Lung (tissue), 12 donors: ENCODE results near the gene PCBP3. TPM values are rescaled to one million over a fixed set of nuclear protein-coding genes. Genes with fewer than 3 reads are reported as not detected.

ENCODE experiments used
- ATAC-seq: fragments of 200-7000 bp; cut with Tn5 transposase; one replicate; pipeline ENCODE4 v1.9.1; 2020; ENCODE audit warnings: moderate number of reproducible peaks; ENCODE audit not compliant: insufficient read depth, low FRiP score
- DNase-seq, 3 donors: peaks; one replicate each; pipeline ENCODE4 v3.0.0-alpha.2; 2013 to 2017
- H3K27ac ChIP-seq, 2 donors: one replicate each; pipeline ENCODE4 v1.5.1; 2013; ENCODE audit warnings: mild to moderate bottlenecking in 2 of 2, moderate library complexity in 2 of 2, control low read depth in 1 of 2, inconsistent platforms in 1 of 2, low read depth in 1 of 2, low read length in 1 of 2
- H3K27me3 ChIP-seq, 3 donors: one replicate each; pipeline ENCODE4 v1.5.1; 2013; ENCODE audit warnings: low read length in 2 of 3; ENCODE audit not compliant: control insufficient read depth in 3 of 3, insufficient read depth in 3 of 3
- H3K36me3 ChIP-seq, 4 donors: one replicate each; pipeline ENCODE4 v1.5.1; 2013; ENCODE audit warnings: low read length in 4 of 4, mild to moderate bottlenecking in 1 of 4, moderate library complexity in 1 of 4; ENCODE audit not compliant: control insufficient read depth in 4 of 4, insufficient read depth in 4 of 4
- H3K4me1 ChIP-seq, 5 donors: one replicate each; pipeline ENCODE4 v1.5.1; 2013; ENCODE audit warnings: low read length in 5 of 5, mild to moderate bottlenecking in 2 of 5, moderate library complexity in 1 of 5; ENCODE audit not compliant: control insufficient read depth in 5 of 5, insufficient read depth in 5 of 5
- H3K4me3 ChIP-seq: one replicate; pipeline ENCODE4 v1.5.1; 2013; ENCODE audit warnings: mild to moderate bottlenecking, control low read depth, moderate library complexity
- H3K9ac ChIP-seq, 2 donors: one replicate each; pipeline ENCODE4 v1.5.1; 2013; ENCODE audit warnings: low read length in 2 of 2, control low read depth in 1 of 2; ENCODE audit not compliant: insufficient read depth in 1 of 2
- H3K9me3 ChIP-seq, 4 donors: one replicate each; pipeline ENCODE4 v1.5.1; 2013; ENCODE audit warnings: low read length in 3 of 4, mild to moderate bottlenecking in 1 of 4, moderate library complexity in 1 of 4; ENCODE audit not compliant: control insufficient read depth in 4 of 4, insufficient read depth in 3 of 4
- CTCF ChIP-seq: IDR thresholded peaks from 2 replicates; pipeline ENCODE4 v1.5.1; 2012; ENCODE audit warnings: mild to moderate bottlenecking; ENCODE audit errors: control extremely low read depth, extremely low read depth
- WGBS, 2 donors: extraction: QIAGEN DNeasy Blood & Tissue Kit; methylation state at CpG; one replicate each; pipeline ENCODE4 v1.1.7; 2013; 5-methylcytosine and 5-hydroxymethylcytosine counted together
- polyA plus RNA-seq, 2 donors: library from polyadenylated mRNA; stranded (reverse); fragments of 200-250 nt; gene quantifications; one replicate each; pipeline ENCODE4 v1.2.1, GENCODE V29; 2013
- total RNA-seq, 2 donors: library from RNA; depleted of rRNA in 1 of 2; stranded (reverse); fragments of >200 nt in 1 of 2; gene quantifications; one replicate each; pipeline ENCODE4 v1.2.1, GENCODE V29; 2014 to 2021
- donor health status: control.
- donor health status: control.
- donor health status: Bipolar disorder and iron deficiency.
- donor health status: healthy.
- donor health status: DM: yes; HTN: yes; CAD: no.

PCBP3 gene
- total and polyA plus RNA-seq, 4 donors: 1.6 to 8.2 (median 3.1) TPM

GRCh38 chr21:45910155-45910547 is 266.6 kb downstream of the PCBP3 start:
- H3K27ac ChIP-seq: no peak overlapping the region

GRCh38 chr21:45910548-45911221 is 267.2 kb downstream of the PCBP3 start:
- DNase-seq: no peak

More at GRCh38 chr21:45910155-45910547, 266.6 kb downstream of the PCBP3 start:
- Histone ChIP-seq H3K9me3 (no peaks in the 10 kb centered on the region), H3K4me3 (no peak overlapping the region), H3K36me3 (no peaks in the 10 kb centered on the region), H3K4me1 (no peaks in the 10 kb centered on the region), H3K9ac (no peak overlapping the region), H3K27me3 (no peaks in the 10 kb centered on the region)
- DNase-seq: no peak
- WGBS, 2 donors: 59 to 72% methylated on average over 5 of the region's 5 CpGs
- no peak for TF ChIP-seq CTCF
- no peak for ATAC-seq

GRCh38 chr21:45911806-45912325 is 268.3 kb downstream of the PCBP3 start:
- TF ChIP-seq CTCF: no peak
- no peaks in the 10 kb centered on the region for H3K36me3 ChIP-seq
- 90 to 92% methylated on average over 15 of the region's 15 CpGs for WGBS, 2 donors
- H3K27me3 ChIP-seq: no peaks in the 10 kb centered on the region
- H3K4me3 ChIP-seq: no peak overlapping the region
- no peak overlapping the region for H3K9ac ChIP-seq
- ATAC-seq (no peak), DNase-seq (no peak)
- H3K9me3 ChIP-seq: no peaks in the 10 kb centered on the region
- H3K27ac ChIP-seq: no peak overlapping the region
- peaks cover 0 to 14% (median 0%) of the 10 kb centered on the region in 5 donors for H3K4me1 ChIP-seq

More at GRCh38 chr21:45910548-45911221, 267.2 kb downstream of the PCBP3 start:
- no peak overlapping the region for H3K27ac ChIP-seq
- 79 to 85% methylated on average over 25 to 28 of the region's 28 CpGs for WGBS, 2 donors
- no peak overlapping the region for H3K9ac ChIP-seq
- no peaks in the 10 kb centered on the region for H3K36me3 ChIP-seq
- no peaks in the 10 kb centered on the region for H3K9me3 ChIP-seq
- H3K27me3 ChIP-seq: no peaks in the 10 kb centered on the region
- H3K4me3 ChIP-seq: no peak overlapping the region
- H3K4me1 ChIP-seq: peaks cover 0 to 5% (median 0%) of the 10 kb centered on the region in 5 donors
- TF ChIP-seq CTCF: no peak
- ATAC-seq: no peak
